GM04503 (cell line): ENCODE measurements around the gene TROAP.

Experiments used
- DNase-seq: peaks from one replicate; pipeline ENCODE4 v3.0.0-alpha.2; 2012; ENCODE audit warnings: low read depth

TROAP gene

DNA sequence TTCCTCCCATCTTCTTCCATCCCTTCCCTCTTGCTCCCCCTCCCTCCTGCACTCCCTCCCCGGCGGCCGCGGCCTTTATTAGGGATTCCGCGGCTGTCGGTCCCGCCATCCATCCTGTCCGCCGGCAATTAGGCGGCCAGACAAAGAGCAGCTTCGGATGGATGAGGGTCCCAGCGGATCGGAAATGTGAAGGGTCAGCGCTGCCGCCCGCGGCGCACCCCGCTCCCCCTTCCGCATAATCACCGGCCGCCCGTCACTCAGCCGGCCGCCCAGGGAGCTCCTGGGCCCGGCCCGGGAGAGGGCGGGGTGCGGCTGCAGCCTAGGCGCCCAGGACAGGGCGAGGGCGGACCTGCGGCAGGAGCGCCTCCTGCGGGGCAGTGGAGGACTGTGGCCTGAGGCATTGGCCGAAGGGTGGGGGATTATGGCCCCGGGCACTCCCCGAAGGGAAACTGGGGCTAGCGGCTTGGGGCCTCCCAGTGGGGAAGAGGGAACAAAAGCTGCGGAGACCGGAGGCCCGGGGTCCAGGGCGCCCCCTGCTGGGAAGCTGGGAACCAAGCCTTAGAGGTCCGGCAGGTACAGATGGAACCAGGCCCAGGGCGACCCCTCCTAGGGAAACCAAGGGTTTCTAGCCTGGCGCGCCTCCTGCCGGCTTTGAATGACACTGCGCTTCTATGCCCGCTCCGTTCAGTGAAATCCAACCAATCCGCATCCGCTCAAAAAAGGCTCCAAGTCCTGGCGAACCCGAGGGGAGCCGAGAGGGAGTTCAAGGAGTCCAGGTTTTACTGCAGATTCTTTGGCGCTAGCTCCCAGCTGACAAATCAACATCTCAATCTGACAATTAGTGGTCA lies 19.2 kb downstream of the TROAP start:
- no peak for DNase-seq

DNA sequence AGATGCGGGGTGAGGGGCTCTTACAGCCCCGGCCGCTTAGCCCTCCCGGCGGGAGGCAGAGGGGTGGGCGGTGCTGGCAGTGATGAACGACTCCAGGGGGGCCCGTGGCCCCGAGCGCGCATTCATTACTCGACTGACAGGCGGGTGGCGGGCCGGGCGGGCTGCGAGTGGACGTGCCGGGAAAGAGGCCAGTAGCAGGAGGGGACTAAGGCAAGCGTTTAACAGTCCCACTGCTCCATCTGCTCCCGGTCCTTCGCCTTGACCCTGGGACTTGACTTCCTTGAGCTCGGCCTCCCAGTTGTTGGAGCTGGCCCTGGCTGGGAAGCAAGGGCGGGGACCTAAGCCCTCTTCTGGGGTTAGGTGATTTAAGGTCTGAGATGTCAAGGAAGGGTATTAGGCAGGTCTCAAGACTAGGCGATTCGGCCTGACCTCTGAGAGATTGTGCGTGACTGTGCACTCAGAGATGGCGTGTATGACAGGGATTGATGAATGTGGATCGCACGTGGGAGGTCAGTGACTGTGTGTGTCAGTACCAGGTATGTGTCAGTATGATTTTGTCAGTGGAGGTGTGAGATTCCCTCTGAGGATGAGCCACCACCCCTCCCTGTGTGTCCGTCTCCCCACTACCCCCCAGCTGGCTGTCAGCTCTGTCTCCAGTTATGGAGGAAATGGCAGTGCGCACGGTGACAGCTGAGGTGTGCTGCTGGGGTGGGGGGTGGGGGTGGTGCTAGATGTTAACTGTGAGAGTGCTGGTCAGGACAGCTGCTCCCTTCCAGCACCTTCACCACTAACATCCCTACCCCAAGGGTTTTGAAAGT lies 20.1 kb downstream of the TROAP start:
- no peak for DNase-seq

GRCh38 chr12:49344486-49345050 lies 21.5 kb downstream of the TROAP start:
- no peak for DNase-seq

DNA sequence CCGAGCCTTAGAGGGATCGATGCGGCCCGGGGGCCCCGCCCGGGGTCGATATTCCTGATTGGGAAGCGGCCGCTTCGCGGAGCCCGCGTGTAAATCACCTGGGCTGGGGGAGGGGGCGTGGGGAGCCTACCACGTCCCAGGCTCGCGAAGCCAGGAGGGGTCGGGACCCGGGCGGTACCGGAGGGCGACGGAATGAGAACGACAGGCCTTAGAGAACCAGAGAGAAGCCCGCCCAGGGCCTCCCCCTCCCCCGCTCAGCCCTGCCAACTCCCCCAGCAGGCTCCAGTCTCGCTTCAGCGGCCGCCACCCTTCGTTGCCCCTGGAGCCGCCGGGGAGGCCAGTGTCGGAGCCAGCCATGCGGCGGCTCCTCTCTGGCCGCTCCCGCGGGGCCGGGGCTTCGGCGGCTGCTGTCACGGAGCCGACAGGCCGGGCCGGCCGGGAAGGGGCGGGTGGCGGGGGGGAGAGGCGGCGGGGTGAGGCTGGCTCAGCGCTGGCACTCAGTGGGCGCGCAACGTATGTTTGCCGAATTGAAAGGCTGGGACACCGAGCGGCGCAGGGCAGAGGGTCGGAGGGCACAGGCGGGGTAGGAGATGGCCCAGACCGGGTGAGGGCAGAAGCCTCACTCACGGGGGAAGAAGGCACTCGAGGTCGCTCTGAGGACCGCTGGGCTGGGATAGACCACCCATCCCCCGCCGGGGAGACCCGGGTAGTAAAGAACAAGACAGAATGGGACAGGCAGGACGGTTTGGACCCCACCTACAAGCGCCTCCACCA lies 22.2 kb downstream of the TROAP start:
- DNase-seq: no peak

DNA sequence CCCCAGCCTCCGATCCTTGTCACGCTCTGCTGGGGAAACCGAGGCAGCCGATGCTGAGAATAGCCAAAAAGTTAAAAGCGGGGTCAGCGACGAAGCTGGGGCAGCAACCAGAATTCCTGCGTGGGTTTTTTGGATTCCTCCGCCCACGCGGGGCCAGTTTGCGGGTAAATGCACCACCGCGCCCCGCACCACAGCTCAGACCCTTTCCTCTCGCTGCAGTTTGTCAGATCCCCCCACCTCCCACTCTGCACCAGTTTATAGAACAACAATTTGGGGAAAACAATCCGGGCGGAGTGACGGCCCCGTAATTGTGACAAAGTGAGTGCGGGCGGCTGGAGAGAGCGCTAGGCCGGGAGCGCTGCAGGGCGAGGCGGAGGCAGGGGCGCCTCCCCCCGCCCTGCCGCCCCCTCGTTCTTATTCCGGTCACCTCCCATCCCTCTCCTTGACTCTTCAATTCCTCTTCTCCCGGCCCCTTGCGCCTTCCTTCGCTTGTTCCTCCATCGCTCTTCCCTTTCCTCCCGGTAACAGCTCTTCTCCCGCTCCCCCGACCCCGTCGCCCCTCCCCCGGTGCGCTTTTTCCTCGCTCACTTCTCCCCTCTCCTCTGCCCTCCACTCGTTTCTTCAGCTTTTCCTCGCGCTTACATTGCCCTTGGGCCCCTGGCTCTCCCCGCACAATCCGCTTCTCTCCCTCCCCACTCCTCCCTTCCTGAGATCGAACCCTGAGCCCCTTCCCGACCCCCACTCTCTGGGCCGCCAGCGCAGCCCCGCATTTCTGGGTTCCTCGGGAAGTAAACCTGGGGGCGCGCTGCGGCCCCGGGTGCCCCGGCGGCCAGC lies 23.0 kb downstream of the TROAP start:
- no peak for DNase-seq

DNA sequence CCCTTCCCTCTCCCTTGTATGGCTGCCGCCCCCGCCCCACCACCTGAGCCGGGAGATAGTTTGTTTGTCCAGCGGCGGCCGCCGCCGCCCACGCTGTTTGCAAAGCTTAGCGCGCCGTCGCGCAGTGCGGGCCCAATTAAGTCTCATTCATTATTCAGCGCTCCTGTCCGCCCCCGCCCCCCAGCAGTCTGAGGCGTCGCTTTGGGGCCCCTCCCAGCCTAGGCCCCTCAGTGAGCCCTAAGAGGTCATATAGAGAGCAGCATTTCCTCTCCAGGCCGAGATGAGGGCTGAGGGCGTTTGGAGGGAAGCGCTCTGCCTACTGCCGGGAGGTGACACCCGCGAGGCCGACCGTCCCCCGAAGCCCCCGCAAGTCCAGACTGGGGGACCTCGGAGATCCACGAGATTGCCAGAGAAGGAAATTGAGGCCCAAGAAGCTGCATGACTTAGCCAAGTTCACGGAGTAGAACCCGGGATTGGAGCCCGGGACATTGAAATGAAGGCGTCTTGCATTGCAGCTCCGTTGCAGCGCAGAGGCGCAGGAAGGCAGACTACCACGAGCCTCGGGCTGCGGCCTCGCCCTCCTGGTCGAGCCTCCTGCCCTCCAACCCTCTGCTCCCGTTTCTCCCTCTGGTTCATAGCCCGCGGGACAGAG lies 23.7 kb downstream of the TROAP start, which contains the start of gene DNAJC22:
TSS of gene DNAJC22 (plus strand) at position 230 of the 652 bp plus-strand sequence. CDS start 1,985 bp downstream, outside the sequence.
- no peak for DNase-seq

- no peak for DNase-seq
These were observed 24.5 kb downstream of the TROAP start for GRCh38 chr12:49347311-49348193.

GRCh38 chr12:49348781-49349180 lies 25.7 kb downstream of the TROAP start:
- DNase-seq: no peak

- no peak for DNase-seq
These were observed 26.2 kb downstream of the TROAP start for GRCh38 chr12:49349266-49349665.

GRCh38 chr12:49352351-49352750 lies 29.3 kb downstream of the TROAP start:
- DNase-seq: no peak

GRCh38 chr12:49355913-49356312 lies 32.9 kb downstream of the TROAP start:
- no peak for DNase-seq

DNA sequence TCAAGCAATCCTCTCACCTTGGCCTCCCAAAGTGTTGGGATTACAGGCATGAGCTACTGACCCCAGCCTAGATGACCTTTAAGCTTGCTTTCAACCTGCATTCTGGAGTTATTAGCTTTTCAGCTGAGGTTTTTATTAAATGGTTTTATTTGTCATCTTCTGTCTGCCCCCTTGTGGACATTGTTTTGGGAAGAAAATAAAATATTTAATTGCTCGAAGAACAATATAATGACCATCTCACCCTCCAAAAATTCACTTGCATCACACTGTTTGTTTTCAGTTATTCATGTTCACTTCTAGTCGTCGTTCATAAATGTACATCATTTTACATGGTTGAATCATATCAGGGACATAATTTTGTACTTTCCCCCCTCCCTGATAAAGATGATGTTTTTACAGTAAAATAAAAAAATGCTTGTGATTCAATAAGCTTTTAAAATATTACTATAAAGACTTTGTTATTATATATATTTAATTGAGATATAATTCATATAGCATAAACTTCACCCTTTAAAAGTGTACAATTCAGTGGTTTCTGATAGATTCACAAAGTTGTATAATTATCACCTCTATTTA lies 34.1 kb downstream of the TROAP start:
- no peak for DNase-seq

- no peak for DNase-seq
These were observed 35.6 kb downstream of the TROAP start for GRCh38 chr12:49358483-49359141.

- no peak for DNase-seq
These were observed 36.6 kb downstream of the TROAP start for GRCh38 chr12:49359671-49360070.

GRCh38 chr12:49362077-49362476 lies 39.0 kb downstream of the TROAP start:
- DNase-seq: no peak

- DNase-seq: no peak
These were observed 41.9 kb downstream of the TROAP start for GRCh38 chr12:49364989-49365388.

GRCh38 chr12:49365542-49365941 lies 42.5 kb downstream of the TROAP start:
- DNase-seq: no peak

GRCh38 chr12:49366096-49366651 lies 43.1 kb downstream of the TROAP start:
- DNase-seq: no peak
